ENCODE data around the gene GLI2.

The GLI2 gene

GRCh38 chr2:120770641-120771040, 35.0 kb downstream of the GLI2 start:
- no peak for DNase-seq (ENCODE audit: low read depth)

GRCh38 chr2:120771111-120771780, 35.6 kb downstream of the GLI2 start:
- DNase-seq (ENCODE audit: low read depth) = no peak

GRCh38 chr2:120771781-120772208, 36.1 kb downstream of the GLI2 start:
- DNase-seq (ENCODE audit: low read depth) = no peak

GRCh38 chr2:120772261-120772660, 36.6 kb downstream of the GLI2 start:
- no peak for DNase-seq (ENCODE audit: low read depth)

- DNase-seq (ENCODE audit: low read depth) = no peak
Measured at GRCh38 chr2:120773186-120773800, 37.6 kb downstream of the GLI2 start.

- DNase-seq (ENCODE audit: low read depth) = no peak
Measured at GRCh38 chr2:120774557-120775160, 39.0 kb downstream of the GLI2 start.

GRCh38 chr2:120775194-120775593, 39.5 kb downstream of the GLI2 start:
- DNase-seq (ENCODE audit: low read depth) = no peak

- DNase-seq (ENCODE audit: low read depth) = no peak
Measured at GRCh38 chr2:120775801-120776589, 40.3 kb downstream of the GLI2 start.

- no peak for DNase-seq (ENCODE audit: low read depth)
Measured at GRCh38 chr2:120776649-120777048, 41.0 kb downstream of the GLI2 start.

- DNase-seq (ENCODE audit: low read depth) = no peak
Measured at GRCh38 chr2:120777170-120777751, 41.6 kb downstream of the GLI2 start.

GRCh38 chr2:120777787-120778186, 42.1 kb downstream of the GLI2 start:
- DNase-seq (ENCODE audit: low read depth) = no peak

GRCh38 chr2:120778244-120778643, 42.6 kb downstream of the GLI2 start:
- no peak for DNase-seq (ENCODE audit: low read depth)

- DNase-seq (ENCODE audit: low read depth) = no peak
Measured at GRCh38 chr2:120779781-120780283, 44.2 kb downstream of the GLI2 start.

GRCh38 chr2:120780402-120780801, 44.7 kb downstream of the GLI2 start:
- DNase-seq (ENCODE audit: low read depth) = no peak

- DNase-seq (ENCODE audit: low read depth) = no peak
Measured at GRCh38 chr2:120783371-120783791, 47.7 kb downstream of the GLI2 start.

GRCh38 chr2:120783969-120784372, 48.3 kb downstream of the GLI2 start:
- DNase-seq (ENCODE audit: low read depth) = no peak
